WERI-Rb-1 (cell line): ENCODE data around the gene CHMP6.

Experiments
- DNase-seq: peaks from one replicate; pipeline ENCODE4 v3.0.0-alpha.2; 2020
- H3K27ac ChIP-seq: fragments of 250-450 bp; sonication (Bioruptor Pico); 2 replicates; pipeline ENCODE4 v1.5.1; 2020; ENCODE audit warnings: mild to moderate bottlenecking, moderate library complexity
- H3K27me3 ChIP-seq: fragments of 250-450 bp; sonication (Bioruptor Pico); 2 replicates; pipeline ENCODE4 v1.5.1; 2021; ENCODE audit warnings: mild to moderate bottlenecking, low read depth, moderate library complexity; ENCODE audit not compliant: insufficient read depth, severe bottlenecking
- H3K36me3 ChIP-seq: fragments of 250-450 bp; sonication (Bioruptor Pico); 2 replicates; pipeline ENCODE4 v1.5.1; 2020; ENCODE audit warnings: mild to moderate bottlenecking, moderate library complexity
- H3K4me3 ChIP-seq: 2 replicates; pipeline ENCODE4 v1.5.1; 2011; ENCODE audit warnings: low read depth, mild to moderate bottlenecking, control low read depth, low read length
- H3K9me3 ChIP-seq: fragments of 250-450 bp; sonication (Bioruptor Pico); 2 replicates; pipeline ENCODE4 v1.5.1; 2021; ENCODE audit warnings: mild to moderate bottlenecking, moderate library complexity; ENCODE audit not compliant: severe bottlenecking
- TF ChIP-seq, protein P1 (sequence below): IDR thresholded peaks from 2 replicates; pipeline ENCODE4 v1.5.1; 2011; ENCODE audit warnings: low read depth, mild to moderate bottlenecking, control low read depth, inconsistent platforms, low read length

The CHMP6 gene

DNA sequence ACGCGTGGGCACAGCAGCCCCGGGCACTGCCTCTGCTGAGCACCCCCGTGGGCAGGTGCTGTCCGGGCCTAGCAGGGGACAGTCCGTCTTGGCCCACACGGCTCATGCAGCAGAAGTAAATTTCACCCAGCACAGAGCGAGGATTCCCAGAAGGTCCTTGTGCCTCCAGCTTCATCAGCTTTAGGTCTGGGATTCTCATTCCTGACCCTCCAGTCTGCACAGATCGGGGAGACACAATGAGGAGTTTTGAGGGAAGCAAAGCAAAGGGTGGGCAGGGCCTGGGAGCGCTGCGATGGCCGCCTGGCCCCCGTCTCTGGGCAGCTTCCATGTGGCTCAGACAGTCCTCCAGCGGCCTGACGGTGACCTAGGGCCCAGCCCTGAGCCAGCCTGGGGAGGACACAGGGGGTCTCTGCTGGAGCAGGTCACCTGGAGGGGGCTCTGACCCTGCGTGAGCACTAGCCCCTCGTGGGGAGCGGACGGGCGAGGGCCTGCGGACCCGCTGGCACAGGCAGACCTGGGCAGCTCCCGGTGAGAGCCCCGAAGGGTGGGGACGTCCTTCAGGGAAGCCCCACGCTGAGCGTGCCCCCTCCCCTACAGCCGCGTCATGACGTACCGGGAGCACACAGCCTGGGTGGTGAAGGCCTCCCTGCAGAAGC is 30.7 kb upstream of the CHMP6 start:
- TF ChIP-seq, protein P1, sequence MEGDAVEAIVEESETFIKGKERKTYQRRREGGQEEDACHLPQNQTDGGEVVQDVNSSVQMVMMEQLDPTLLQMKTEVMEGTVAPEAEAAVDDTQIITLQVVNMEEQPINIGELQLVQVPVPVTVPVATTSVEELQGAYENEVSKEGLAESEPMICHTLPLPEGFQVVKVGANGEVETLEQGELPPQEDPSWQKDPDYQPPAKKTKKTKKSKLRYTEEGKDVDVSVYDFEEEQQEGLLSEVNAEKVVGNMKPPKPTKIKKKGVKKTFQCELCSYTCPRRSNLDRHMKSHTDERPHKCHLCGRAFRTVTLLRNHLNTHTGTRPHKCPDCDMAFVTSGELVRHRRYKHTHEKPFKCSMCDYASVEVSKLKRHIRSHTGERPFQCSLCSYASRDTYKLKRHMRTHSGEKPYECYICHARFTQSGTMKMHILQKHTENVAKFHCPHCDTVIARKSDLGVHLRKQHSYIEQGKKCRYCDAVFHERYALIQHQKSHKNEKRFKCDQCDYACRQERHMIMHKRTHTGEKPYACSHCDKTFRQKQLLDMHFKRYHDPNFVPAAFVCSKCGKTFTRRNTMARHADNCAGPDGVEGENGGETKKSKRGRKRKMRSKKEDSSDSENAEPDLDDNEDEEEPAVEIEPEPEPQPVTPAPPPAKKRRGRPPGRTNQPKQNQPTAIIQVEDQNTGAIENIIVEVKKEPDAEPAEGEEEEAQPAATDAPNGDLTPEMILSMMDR, result no peak
- Histone ChIP-seq H3K27ac (no peak overlapping the region), H3K9me3 (no peaks in the 10 kb centered on the region), H3K4me3 (no peak overlapping the region), H3K36me3 (peaks cover 32% of the 10 kb centered on the region), H3K27me3 (no peaks in the 10 kb centered on the region)
- DNase-seq, result no peak

DNA sequence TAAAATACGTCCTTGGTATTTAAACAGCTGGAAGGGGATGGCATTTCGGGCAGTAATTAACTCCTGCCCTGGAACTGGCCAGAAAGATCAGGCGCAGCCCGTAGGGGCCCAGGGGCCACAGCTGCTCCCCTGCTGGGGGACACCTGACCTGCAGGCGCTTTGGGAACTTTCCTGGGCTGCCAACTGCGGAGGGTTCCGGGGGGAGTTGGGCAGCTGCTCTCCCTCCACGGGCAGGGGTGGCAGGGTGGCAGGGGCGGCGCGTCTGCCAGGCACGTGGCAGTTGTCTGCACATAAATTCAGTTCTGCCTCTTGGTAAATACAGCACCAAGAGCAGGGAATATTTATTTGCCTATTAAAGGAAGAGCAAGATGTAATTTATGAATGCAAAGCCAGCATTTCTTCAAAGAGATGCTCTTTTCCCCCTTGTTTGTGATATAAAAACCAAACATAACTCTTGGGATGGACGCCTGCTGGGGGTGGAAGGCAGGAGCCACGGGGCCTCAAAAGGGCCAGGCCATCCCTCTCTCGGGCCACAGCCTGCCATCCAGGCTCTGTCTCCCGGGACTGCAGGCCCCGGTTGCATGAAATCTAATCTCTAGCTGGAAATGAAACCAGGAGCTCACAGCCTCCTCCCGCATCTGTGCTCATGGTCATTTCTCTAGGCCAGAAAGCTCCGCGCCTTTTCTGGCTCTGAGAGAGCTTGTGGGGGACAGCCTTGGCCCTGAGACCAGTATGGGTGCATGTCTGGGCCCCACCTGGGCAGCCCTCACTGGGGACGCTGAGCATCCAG is 29.9 kb upstream of the CHMP6 start:
- TF ChIP-seq, protein P1, result 0 out of 2 replicates have a peak, but pooled peaks have one; percentile 13
- peaks cover 35% of the 10 kb centered on the region for H3K36me3 ChIP-seq
- DNase-seq, result no peak
- H3K9me3 ChIP-seq, result no peaks in the 10 kb centered on the region
- H3K4me3 ChIP-seq, result no peak overlapping the region
- no peaks in the 10 kb centered on the region for H3K27me3 ChIP-seq
- no peak overlapping the region; the same call in 1 of the 2 replicates for H3K27ac ChIP-seq

DNA sequence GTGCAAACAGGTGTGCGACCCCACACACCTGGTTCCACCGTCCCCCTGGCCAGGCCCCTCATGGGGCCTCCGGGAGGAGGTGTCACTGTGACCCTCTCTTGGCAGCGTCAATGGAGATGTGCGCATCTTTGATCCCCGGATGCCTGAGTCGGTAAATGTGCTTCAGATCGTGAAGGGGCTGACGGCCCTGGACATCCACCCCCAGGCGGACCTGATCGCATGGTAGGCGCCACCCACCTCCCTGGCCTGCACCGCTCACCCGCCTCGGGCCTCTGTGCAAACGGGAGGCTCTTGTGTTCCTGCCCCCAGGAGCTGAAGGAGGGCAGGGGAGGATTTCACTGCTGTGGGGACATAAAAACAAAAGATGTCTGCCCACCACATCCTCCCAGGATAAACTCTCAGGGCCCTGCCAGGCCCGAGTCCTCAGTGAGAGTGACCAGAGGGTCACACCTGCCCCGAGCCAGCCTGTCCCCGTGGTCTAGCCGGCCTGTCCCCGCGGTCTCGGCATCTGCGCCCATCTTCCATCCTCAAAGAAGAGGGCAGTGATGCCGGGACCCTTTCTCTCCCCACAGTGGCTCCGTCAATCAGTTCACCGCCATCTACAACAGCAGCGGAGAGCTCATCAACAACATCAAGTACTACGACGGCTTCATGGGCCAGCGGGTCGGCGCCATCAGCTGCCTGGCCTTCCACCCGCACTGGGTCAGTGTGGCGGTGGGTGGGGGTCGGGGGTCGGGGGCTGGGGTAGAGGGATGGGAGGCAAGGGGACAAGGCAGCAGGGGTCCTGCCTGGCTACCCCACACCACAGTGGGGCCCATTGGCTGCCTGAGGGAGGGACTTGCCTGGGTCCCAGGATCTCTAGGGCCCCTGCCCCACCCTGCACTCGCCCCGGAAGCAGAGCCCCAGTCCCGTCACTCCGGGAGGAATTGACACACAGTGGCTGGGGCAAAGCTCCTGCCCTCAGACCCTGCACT is 29.0 kb upstream of the CHMP6 start:
- H3K4me3 ChIP-seq, result no peak overlapping the region
- TF ChIP-seq, protein P1, result no peak
- no peaks in the 10 kb centered on the region for H3K9me3 ChIP-seq
- peaks cover 35% of the 10 kb centered on the region for H3K36me3 ChIP-seq
- no peak for DNase-seq
- no peak overlapping the region; the same call in 1 of the 2 replicates for H3K27ac ChIP-seq
- no peaks in the 10 kb centered on the region for H3K27me3 ChIP-seq

DNA sequence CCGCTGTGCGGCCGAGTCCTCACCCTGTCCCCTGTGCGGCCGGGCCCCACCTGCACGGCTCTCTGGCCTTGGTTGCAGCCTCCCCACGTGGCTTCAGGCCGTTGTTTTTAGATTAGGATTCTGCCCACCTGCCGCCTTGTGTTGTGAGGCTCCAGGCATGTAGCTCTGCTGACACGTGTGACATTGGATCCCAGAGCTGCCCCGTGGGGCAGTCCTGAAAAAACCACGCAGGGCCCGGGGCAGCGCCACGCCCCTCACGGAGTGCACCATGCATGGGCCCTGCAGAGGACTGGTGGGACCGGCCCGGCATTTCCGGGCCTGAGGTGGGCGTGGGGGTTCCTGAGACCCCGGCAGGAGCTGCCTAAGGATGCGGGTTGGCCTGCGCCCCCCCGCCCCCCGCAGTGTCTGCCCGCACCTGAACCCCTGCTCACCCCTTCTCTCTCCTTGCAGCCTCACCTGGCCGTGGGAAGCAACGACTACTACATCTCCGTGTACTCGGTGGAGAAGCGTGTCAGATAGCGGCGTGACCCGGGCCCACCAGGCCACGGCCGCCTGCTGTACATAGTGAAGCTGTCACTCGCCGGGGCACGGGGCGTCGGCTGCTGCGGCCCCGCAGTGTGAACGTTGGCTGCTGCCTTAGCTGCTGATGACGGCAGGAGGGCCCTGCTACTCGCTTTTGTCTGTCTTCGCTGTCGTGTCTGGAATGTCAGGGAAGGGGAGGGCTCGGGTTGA is 27.7 kb upstream of the CHMP6 start:
- no peak for DNase-seq
- H3K4me3 ChIP-seq, result no peak overlapping the region
- H3K9me3 ChIP-seq, result no peaks in the 10 kb centered on the region
- peaks cover 35% of the 10 kb centered on the region for H3K36me3 ChIP-seq
- H3K27ac ChIP-seq, result no peak overlapping the region
- H3K27me3 ChIP-seq, result no peaks in the 10 kb centered on the region
- TF ChIP-seq, protein P1, result no peak

DNA sequence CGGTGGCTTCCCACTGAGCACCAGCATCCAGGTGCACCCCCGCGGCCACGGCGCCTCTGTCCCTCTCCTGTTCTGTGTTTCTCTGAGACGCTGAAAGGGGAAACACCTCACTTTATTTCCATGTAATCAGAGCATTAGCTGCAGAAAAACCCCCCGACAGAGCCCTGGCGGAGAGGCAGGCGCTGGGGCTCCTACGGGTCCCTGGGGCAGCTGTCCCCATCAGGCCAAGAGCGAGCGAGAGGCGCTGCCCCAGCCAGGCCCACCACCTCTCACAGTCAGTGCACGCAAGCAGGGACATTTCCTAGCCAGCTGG is 27.1 kb upstream of the CHMP6 start:
- H3K36me3 ChIP-seq, result peaks cover 35% of the 10 kb centered on the region
- TF ChIP-seq, protein P1, result no peak
- no peak overlapping the region for H3K4me3 ChIP-seq
- no peaks in the 10 kb centered on the region for H3K27me3 ChIP-seq
- H3K9me3 ChIP-seq, result no peaks in the 10 kb centered on the region
- H3K27ac ChIP-seq, result no peak overlapping the region
- DNase-seq, result no peak
